Cardiac muscle cell (in vitro differentiated cells and primary cell): ENCODE measurements around the gene ANKS1A. TPM values are rescaled to one million over a fixed set of nuclear protein-coding genes. Genes with fewer than 3 reads are reported as not detected.
A peak's percentile ranks its signal among the peaks of the same experiment; 100 is the strongest.

Experiments
- DNase-seq, 2 donors: peaks; one replicate each; pipeline versions ENCODE4 v3.0.0 to v3.0.0-alpha.2; 2010 to 2017; ENCODE audit warnings: low read depth in 1 of 2, low spot score in 1 of 2
- H3K27ac ChIP-seq: fragments of 200-600 bp; sonication (generic); 2 replicates; pipeline ENCODE4 v1.5.1; 2016
- H3K27me3 ChIP-seq: fragments of 200-600 bp; sonication (generic); 2 replicates; pipeline ENCODE4 v1.6.0; 2016; ENCODE audit warnings: control low read depth
- H3K36me3 ChIP-seq: fragments of 200-600 bp; sonication (generic); 2 replicates; pipeline ENCODE4 v1.5.1; 2016; ENCODE audit warnings: control low read depth
- H3K4me1 ChIP-seq: fragments of 200-600 bp; sonication (generic); 2 replicates; pipeline ENCODE4 v1.8.1; 2017; ENCODE audit warnings: low read depth, mild to moderate bottlenecking, mixed run types
- H3K4me3 ChIP-seq: fragments of 200-600 bp; sonication (generic); 2 replicates; pipeline ENCODE4 v1.5.1; 2016; ENCODE audit warnings: mild to moderate bottlenecking
- H3K9me3 ChIP-seq: fragments of 200-600 bp; sonication (generic); 2 replicates; pipeline ENCODE4 v1.5.1; 2017; ENCODE audit warnings: low read depth, mild to moderate bottlenecking, control low read depth
- polyA plus RNA-seq: library from polyadenylated mRNA; unstranded; fragments of >200 nt; fragmentation: Nextera tagmentation; extraction: Ambion mirVana; gene quantifications from 2 replicates; pipeline ENCODE4 v1.2.1, GENCODE V29; 2016
- total RNA-seq: library from RNA; depleted of rRNA; stranded (reverse); fragments of >200 nt; gene quantifications from 2 replicates; pipeline ENCODE4 v1.2.3, GENCODE V29; 2016
- TF ChIP-seq, protein P1 (sequence below): IDR thresholded peaks from 2 replicates; pipeline ENCODE4 v1.5.1; 2012; ENCODE audit warnings: low read depth, mild to moderate bottlenecking, low read length

Gene ANKS1A
- total and polyA plus RNA-seq, 2 experiments from 2014 or later, result 11.3 to 27.2 TPM

DNA sequence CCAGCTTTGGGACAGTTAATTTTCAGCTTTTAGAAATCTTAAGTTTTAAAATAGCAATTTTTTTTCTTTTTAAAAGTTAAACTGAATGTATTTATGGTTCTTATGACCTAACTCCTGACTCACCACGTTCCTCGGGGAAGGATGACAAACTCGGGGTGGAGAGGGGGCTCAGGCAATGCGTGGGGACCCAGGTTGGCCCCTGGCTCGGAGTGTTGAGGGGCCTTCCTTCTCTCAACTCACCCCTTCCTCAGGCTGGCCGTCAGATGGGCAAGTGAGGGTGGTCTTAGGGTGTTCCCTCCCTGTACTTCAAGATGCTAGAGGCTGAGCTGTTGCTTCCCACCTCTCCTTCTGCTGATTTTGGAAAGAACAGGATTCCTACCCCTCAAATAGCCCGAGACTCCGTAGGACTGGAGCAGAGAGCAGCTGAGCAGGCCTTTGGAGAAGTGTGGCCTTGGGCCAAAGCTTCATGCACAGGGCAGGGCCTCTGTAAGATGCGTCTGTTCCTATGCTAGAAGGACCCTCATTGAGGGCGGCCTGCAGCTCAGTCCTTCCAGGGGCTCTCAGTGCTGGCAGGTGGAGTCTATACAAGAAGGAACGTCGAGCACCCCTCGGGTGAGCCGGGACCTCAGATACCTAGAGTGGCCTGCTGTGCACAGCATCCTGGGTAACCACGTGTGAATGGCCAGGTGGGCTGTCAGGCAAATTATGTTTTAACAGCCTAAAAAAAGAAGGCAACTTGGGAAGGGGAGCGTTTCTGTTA is 172.8 kb downstream of the ANKS1A start:
- H3K9me3 ChIP-seq, result no peaks in the 10 kb centered on the region
- TF ChIP-seq, protein P1, sequence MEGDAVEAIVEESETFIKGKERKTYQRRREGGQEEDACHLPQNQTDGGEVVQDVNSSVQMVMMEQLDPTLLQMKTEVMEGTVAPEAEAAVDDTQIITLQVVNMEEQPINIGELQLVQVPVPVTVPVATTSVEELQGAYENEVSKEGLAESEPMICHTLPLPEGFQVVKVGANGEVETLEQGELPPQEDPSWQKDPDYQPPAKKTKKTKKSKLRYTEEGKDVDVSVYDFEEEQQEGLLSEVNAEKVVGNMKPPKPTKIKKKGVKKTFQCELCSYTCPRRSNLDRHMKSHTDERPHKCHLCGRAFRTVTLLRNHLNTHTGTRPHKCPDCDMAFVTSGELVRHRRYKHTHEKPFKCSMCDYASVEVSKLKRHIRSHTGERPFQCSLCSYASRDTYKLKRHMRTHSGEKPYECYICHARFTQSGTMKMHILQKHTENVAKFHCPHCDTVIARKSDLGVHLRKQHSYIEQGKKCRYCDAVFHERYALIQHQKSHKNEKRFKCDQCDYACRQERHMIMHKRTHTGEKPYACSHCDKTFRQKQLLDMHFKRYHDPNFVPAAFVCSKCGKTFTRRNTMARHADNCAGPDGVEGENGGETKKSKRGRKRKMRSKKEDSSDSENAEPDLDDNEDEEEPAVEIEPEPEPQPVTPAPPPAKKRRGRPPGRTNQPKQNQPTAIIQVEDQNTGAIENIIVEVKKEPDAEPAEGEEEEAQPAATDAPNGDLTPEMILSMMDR, result no peak
- no peak overlapping the region for H3K27ac ChIP-seq
- no peak for DNase-seq
- no peak overlapping the region for H3K4me3 ChIP-seq
- H3K27me3 ChIP-seq, result no peaks in the 10 kb centered on the region
- H3K4me1 ChIP-seq, result peaks cover 22% of the 10 kb centered on the region
- peaks cover 7% of the 10 kb centered on the region for H3K36me3 ChIP-seq

DNA sequence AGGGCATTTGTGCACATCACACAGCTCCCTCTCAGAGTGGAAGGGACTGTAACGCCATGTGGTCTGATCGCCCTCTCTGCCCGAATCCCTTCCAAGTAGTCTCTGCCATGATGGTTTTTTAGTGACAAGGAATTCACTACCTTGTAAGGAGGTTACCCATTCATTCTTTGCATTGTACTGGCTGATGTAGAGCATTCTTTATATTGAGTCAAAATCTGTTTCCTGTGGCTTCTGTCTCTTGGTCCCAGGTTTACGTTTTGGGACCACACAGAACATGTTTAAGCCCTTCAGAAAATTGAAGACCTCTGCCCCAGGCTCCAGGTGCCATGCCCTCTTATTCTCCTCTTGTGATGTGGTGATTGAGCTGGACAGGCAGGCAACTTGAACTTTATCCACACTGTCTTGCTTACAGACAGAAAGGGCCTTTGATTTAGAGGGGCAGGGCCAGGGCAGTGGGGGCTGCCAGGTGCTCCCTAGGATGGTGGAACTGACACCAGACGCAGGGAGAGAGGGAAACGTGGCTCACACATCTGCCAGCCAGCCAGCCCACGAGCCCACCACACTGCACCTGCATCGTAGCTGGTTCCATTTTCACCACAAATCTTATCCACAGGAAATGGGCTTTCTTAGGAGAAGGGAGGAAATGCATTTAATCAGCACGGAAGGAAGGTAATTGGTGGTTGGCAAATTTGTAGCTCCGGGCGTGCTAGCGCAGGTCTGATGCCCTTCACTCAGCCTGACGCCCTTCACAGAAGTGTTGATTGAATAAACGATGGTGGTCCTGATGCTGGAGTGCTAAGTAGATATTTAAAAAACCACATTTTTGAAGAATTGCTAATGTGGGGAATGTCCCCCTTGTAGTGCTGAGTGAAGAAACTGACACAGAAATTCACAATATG is 173.9 kb downstream of the ANKS1A start:
- H3K4me1 ChIP-seq, result peaks cover 27% of the 10 kb centered on the region
- DNase-seq, result no peak
- TF ChIP-seq, protein P1, result no peak
- H3K27ac ChIP-seq, result no peak overlapping the region
- no peaks in the 10 kb centered on the region for H3K9me3 ChIP-seq
- no peak overlapping the region for H3K4me3 ChIP-seq
- peaks cover 7% of the 10 kb centered on the region for H3K36me3 ChIP-seq
- no peaks in the 10 kb centered on the region for H3K27me3 ChIP-seq

DNA sequence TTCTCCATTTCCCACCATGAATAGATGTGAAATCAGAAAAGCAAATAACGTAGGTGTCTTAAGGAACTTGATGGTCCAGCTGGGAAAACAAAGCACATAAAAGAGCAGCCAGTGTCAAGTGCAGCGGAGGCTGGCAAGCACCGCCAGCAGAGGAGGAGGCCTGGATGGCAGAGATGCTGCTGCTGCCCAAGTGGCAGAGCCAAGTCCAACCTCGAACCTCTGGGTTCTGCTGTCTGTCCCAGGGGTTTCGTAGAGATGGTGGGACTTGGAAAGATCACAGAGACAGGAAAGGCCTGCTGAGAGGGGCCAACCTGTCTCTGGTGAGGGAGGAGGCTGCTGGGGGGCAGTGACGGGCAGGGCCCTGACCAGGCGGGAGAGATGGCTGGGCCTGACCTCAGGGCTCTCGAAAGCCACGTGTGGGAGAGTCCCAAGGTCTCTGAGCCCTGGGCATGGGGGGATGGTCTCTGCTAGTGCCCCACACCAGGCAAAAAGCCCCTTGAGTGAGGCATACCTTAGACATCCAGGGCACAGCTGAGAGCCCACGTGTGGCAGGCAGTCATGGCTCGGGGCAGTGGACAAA is 174.7 kb downstream of the ANKS1A start:
- Histone ChIP-seq H3K9me3 (no peaks in the 10 kb centered on the region), H3K4me3 (no peak overlapping the region), H3K27ac (peak overlapping the region; percentile 46), H3K4me1 (peaks cover 33% of the 10 kb centered on the region), H3K36me3 (peaks cover 5% of the 10 kb centered on the region), H3K27me3 (no peaks in the 10 kb centered on the region)
- DNase-seq, result no peak
- TF ChIP-seq, protein P1, result no peak

DNA sequence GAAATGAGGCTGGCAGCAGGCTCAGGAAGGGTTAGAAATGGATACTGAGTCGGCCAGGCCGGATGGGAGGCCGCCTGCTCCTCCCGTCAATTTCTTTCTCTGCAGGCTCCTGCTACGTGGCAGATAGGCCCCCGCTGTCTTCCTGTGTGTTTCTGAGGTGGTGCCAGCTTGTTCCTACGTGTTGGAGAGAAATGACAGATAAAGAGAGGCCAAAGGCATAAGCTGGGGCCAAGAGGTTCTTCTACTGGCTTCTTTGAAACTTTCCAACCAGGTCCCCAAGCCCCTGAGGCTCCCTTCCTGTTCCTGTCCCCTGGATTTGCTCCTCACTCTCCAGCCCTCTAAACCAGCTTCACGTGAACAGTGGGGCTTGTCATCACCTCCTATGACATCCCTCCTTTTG is 175.2 kb downstream of the ANKS1A start:
- Histone ChIP-seq H3K9me3 (no peaks in the 10 kb centered on the region), H3K4me1 (peaks cover 36% of the 10 kb centered on the region), H3K27me3 (no peaks in the 10 kb centered on the region), H3K36me3 (peaks cover under 1% of the 10 kb centered on the region), H3K4me3 (no peak overlapping the region), H3K27ac (peak overlapping the region; percentile 46)
- TF ChIP-seq, protein P1, result no peak
- peak; percentile 30 to 58 for DNase-seq

DNA sequence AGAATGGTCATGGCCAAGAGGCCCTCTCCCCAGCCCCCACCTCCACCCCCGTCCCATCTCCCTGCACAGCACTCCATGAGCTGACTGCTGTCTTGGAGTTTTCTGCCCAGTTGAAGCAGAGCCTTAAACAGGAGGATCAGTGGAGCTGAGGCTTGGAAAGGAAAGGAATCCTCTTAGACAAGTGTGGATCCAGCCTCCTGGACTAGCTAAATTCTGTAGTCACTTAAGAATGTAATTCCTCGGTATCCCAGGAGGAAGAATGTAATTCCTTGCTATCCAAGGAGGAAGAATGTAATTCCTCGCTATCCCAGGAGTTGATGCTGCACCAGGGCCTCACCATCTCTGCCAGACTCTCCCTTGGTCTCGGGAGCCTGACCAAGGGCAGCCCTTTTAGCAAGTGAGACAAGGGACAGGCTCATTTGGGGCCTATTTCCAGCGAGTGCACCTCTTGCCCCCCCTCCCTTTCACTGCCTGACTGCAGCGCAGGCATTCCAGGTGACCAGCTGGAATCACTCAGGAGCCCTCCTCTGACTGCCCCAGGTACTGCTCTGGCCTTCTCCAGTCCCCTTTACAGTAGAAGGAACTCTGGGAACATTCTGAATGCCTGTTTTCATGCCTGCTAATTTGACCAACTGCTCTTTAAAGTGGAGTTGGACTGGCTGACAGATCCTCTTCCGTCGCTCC is 175.8 kb downstream of the ANKS1A start:
- Histone ChIP-seq H3K27me3 (no peaks in the 10 kb centered on the region), H3K9me3 (no peaks in the 10 kb centered on the region), H3K36me3 (no peaks in the 10 kb centered on the region), H3K4me3 (no peak overlapping the region), H3K27ac (peak overlapping the region; percentile 46), H3K4me1 (peaks cover 36% of the 10 kb centered on the region)
- peak in 1 of 2 donors; percentile 14 for DNase-seq
- TF ChIP-seq, protein P1, result no peak
